HFFc6 (cell line): ENCODE data around the gene PLD1. TPM values are rescaled to one million over a fixed set of nuclear protein-coding genes. Genes with fewer than 3 reads are reported as not detected.
"Not testable (repeated sequence)": the region's sequence is repeated elsewhere in the genome, so short reads cannot be mapped to it uniquely, and the experiment has no call there.

Experiments
- DNase-seq: peaks from one replicate; pipeline ENCODE4 v3.0.0-alpha.2; 2018
- H3K27ac Mint-ChIP-seq: 2 replicates; pipeline ENCODE4 v1.8.0; 2020; ENCODE audit warnings: mild to moderate bottlenecking, mixed read lengths
- H3K27me3 Mint-ChIP-seq: 2 replicates; pipeline ENCODE4 v1.8.0; 2021; ENCODE audit warnings: mild to moderate bottlenecking, moderate library complexity, mixed read lengths; ENCODE audit not compliant: insufficient read depth
- H3K36me3 Mint-ChIP-seq: 2 replicates; pipeline ENCODE4 v1.8.0; 2021; ENCODE audit warnings: low read depth, mixed read lengths
- H3K4me1 Mint-ChIP-seq: 2 replicates; pipeline ENCODE4 v1.8.0; 2020; ENCODE audit warnings: low read depth, mixed read lengths
- H3K4me3 Mint-ChIP-seq: 2 replicates; pipeline ENCODE4 v1.8.0; 2020; ENCODE audit warnings: mild to moderate bottlenecking, moderate library complexity, mixed read lengths
- H3K9me3 Mint-ChIP-seq: 2 replicates; pipeline ENCODE4 v1.8.0; 2020; ENCODE audit warnings: mild to moderate bottlenecking, mixed read lengths
- CTCF ChIP-seq: fragments of 200-600 bp; sonication (generic); IDR thresholded peaks from 2 replicates; pipeline ENCODE4 v1.5.0; 2021; ENCODE audit warnings: antibody characterized with exemption, mild to moderate bottlenecking
- total RNA-seq, 6 experiments: library from RNA; stranded (reverse); fragmentation: NEBNext Ultra II Directional; extraction: Animal tissue kit (Norgen Biotek cat#: 25700); gene quantifications; 2 replicates in 1 of 6; 3 replicates in 5 of 6; pipeline ENCODE4 v1.2.3, GENCODE V29; 2021

PLD1 gene
- total RNA-seq, 6 experiments from 2014 or later = 4.1 to 6.0 (median 5.3) TPM

GRCh38 chr3:171640520-171641412 lies 169.5 kb downstream of the PLD1 start:
- DNase-seq = peak; percentile 30
- Mint-ChIP-seq H3K4me3 (no peak overlapping the region), H3K9me3 (no peaks in the 10 kb centered on the region), H3K27ac (peak overlapping the region; percentile 17), H3K4me1 (peaks cover 14% of the 10 kb centered on the region), H3K36me3 (no peaks in the 10 kb centered on the region), H3K27me3 (no peaks in the 10 kb centered on the region)
- TF ChIP-seq CTCF = peak; percentile 51

- Mint-ChIP-seq H3K9me3 (no peaks in the 10 kb centered on the region), H3K4me1 (peaks cover 14% of the 10 kb centered on the region), H3K27me3 (no peaks in the 10 kb centered on the region; the same call in 1 of the 2 replicates), H3K4me3 (no peak overlapping the region), H3K27ac (no peak overlapping the region), H3K36me3 (no peaks in the 10 kb centered on the region)
- DNase-seq = no peak
- no peak for TF ChIP-seq CTCF
These were observed 173.6 kb downstream of the PLD1 start for GRCh38 chr3:171636666-171637065.

- Mint-ChIP-seq H3K4me3 (no peak overlapping the region), H3K27me3 (no peaks in the 10 kb centered on the region; the same call in 1 of the 2 replicates), H3K4me1 (no peaks in the 10 kb centered on the region), H3K9me3 (no peaks in the 10 kb centered on the region), H3K27ac (no peak overlapping the region), H3K36me3 (no peaks in the 10 kb centered on the region)
- no peak for DNase-seq
- TF ChIP-seq CTCF = no peak
These were observed 177.5 kb downstream of the PLD1 start for GRCh38 chr3:171632766-171633165.

- not testable (repeated sequence) for H3K36me3 Mint-ChIP-seq, H3K9me3 Mint-ChIP-seq, H3K4me1 Mint-ChIP-seq, H3K4me3 Mint-ChIP-seq, H3K27ac Mint-ChIP-seq, H3K27me3 Mint-ChIP-seq, DNase-seq
These were observed 183.5 kb downstream of the PLD1 start for GRCh38 chr3:171626799-171627198.

- Mint-ChIP-seq H3K4me1 (peaks cover 9% of the 10 kb centered on the region), H3K27me3 (no peaks in the 10 kb centered on the region), H3K36me3 (peaks cover 5% of the 10 kb centered on the region; the same call in 1 of the 2 replicates), H3K4me3 (no peak overlapping the region), H3K27ac (no peak overlapping the region), H3K9me3 (peaks cover 9% of the 10 kb centered on the region; the same call in 1 of the 2 replicates)
- DNase-seq = no peak
- no peak for TF ChIP-seq CTCF
These were observed 188.2 kb downstream of the PLD1 start for GRCh38 chr3:171622126-171622525.

GRCh38 chr3:171620825-171621434 lies 189.4 kb downstream of the PLD1 start:
- H3K27ac Mint-ChIP-seq = no peak overlapping the region

More at GRCh38 chr3:171620825-171621434, 189.4 kb downstream of the PLD1 start:
- Mint-ChIP-seq H3K36me3 (no peaks in the 10 kb centered on the region), H3K27me3 (no peaks in the 10 kb centered on the region), H3K9me3 (peaks cover 4% of the 10 kb centered on the region; the same call in 1 of the 2 replicates), H3K4me1 (peaks cover 9% of the 10 kb centered on the region), H3K4me3 (no peak overlapping the region)
- DNase-seq = peak; percentile 12
- TF ChIP-seq CTCF = no peak
